H9 (cell line): Measurements from ENCODE around the gene GARRE1. TPM values are rescaled to one million over a fixed set of nuclear protein-coding genes. Genes with fewer than 3 reads are reported as not detected.

Experiments
- DNase-seq: peaks from one replicate; pipeline ENCODE4 v3.0.0-alpha.2; 2017
- H2AFZ ChIP-seq: one replicate; pipeline ENCODE4 v1.6.1; 2013; ENCODE audit warnings: mild to moderate bottlenecking, low read length, control low read depth, moderate library complexity
- H2AK5ac ChIP-seq: 2 replicates; pipeline ENCODE4 v1.6.1; 2013; ENCODE audit warnings: low read length, control low read depth, mixed read lengths; ENCODE audit not compliant: insufficient read length
- H2BK120ac ChIP-seq: one replicate; pipeline ENCODE4 v1.6.1; 2013; ENCODE audit warnings: low read depth, mild to moderate bottlenecking, low read length, control low read depth, inconsistent platforms; ENCODE audit not compliant: poor library complexity, severe bottlenecking
- H2BK12ac ChIP-seq: 2 replicates; pipeline ENCODE4 v1.6.1; 2013; ENCODE audit warnings: low read length, control low read depth, mixed read lengths, low read depth; ENCODE audit not compliant: insufficient read length
- H2BK15ac ChIP-seq: 2 replicates; pipeline ENCODE4 v1.6.1; 2013; ENCODE audit warnings: low read depth, low read length, control low read depth
- H2BK20ac ChIP-seq: one replicate; pipeline ENCODE4 v1.6.1; 2013; ENCODE audit warnings: low read depth, mild to moderate bottlenecking, low read length, control low read depth, inconsistent platforms; ENCODE audit not compliant: poor library complexity, severe bottlenecking
- H2BK5ac ChIP-seq: 2 replicates; pipeline ENCODE4 v1.6.1; 2013; ENCODE audit warnings: low read length, control low read depth, mixed read lengths; ENCODE audit not compliant: insufficient read length
- H3K14ac ChIP-seq: 2 replicates; pipeline ENCODE4 v1.6.1; 2013; ENCODE audit warnings: low read length, control low read depth; ENCODE audit not compliant: insufficient read depth
- H3K18ac ChIP-seq: 2 replicates; pipeline ENCODE4 v1.6.1; 2013; ENCODE audit warnings: low read depth, mild to moderate bottlenecking, mixed read lengths, low read length, control low read depth; ENCODE audit not compliant: insufficient read length
- H3K23ac ChIP-seq: 2 replicates; pipeline ENCODE4 v1.6.1; 2013; ENCODE audit warnings: low read length, control low read depth, mixed read lengths, low read depth; ENCODE audit not compliant: insufficient read length
- H3K23me2 ChIP-seq: 2 replicates; pipeline ENCODE4 v1.6.1; 2013; ENCODE audit warnings: low read depth, mild to moderate bottlenecking, mixed read lengths, low read length, control low read depth; ENCODE audit not compliant: insufficient read length, poor library complexity, severe bottlenecking
- H3K27ac ChIP-seq: 2 replicates; pipeline ENCODE4 v1.5.1; 2013; ENCODE audit warnings: low read length, control low read depth, mixed read lengths, low read depth; ENCODE audit not compliant: insufficient read length
- H3K27me3 ChIP-seq: 2 replicates; pipeline ENCODE4 v1.6.1; 2013; ENCODE audit warnings: low read length, control low read depth, inconsistent platforms; ENCODE audit not compliant: insufficient read depth
- H3K4ac ChIP-seq: 2 replicates; pipeline ENCODE4 v1.6.1; 2013; ENCODE audit warnings: low read depth, mild to moderate bottlenecking, control low read depth, inconsistent platforms, low read length, moderate library complexity
- H3K4me1 ChIP-seq: 2 replicates; pipeline ENCODE4 v1.6.1; 2013; ENCODE audit warnings: low read length, control low read depth, inconsistent platforms; ENCODE audit not compliant: insufficient read depth
- H3K4me2 ChIP-seq: 2 replicates; pipeline ENCODE4 v1.6.1; 2013; ENCODE audit warnings: low read length, control low read depth, mixed read lengths; ENCODE audit not compliant: insufficient read length, insufficient read depth
- H3K56ac ChIP-seq: 2 replicates; pipeline ENCODE4 v1.6.1; 2013; ENCODE audit warnings: low read depth, mild to moderate bottlenecking, mixed read lengths, low read length, control low read depth; ENCODE audit not compliant: insufficient read length
- H3K79me1 ChIP-seq: 2 replicates; pipeline ENCODE4 v1.6.1; 2013; ENCODE audit warnings: low read depth, mild to moderate bottlenecking, moderate library complexity, low read length, control low read depth, inconsistent platforms; ENCODE audit not compliant: insufficient read depth, poor library complexity, severe bottlenecking
- H3K79me2 ChIP-seq: 2 replicates; pipeline ENCODE4 v1.6.1; 2013; ENCODE audit warnings: low read length, control low read depth, inconsistent platforms; ENCODE audit not compliant: insufficient read depth
- H3K9ac ChIP-seq: 2 replicates; pipeline ENCODE4 v1.6.1; 2013; ENCODE audit warnings: low read length, control low read depth, mixed read lengths; ENCODE audit not compliant: insufficient read length; ENCODE audit errors: extremely low read depth
- H3K9me3 ChIP-seq: one replicate; pipeline ENCODE4 v1.6.1; 2013; ENCODE audit warnings: low read depth, low read length, inconsistent platforms; ENCODE audit not compliant: control insufficient read depth
- H3T11ph ChIP-seq: one replicate; pipeline ENCODE4 v1.6.1; 2013; ENCODE audit warnings: mild to moderate bottlenecking, low read length, control low read depth, inconsistent platforms
- H4K20me1 ChIP-seq: one replicate; pipeline ENCODE4 v1.6.1; 2013; ENCODE audit not compliant: control insufficient read depth, insufficient read length, insufficient read depth
- H4K5ac ChIP-seq: 2 replicates; pipeline ENCODE4 v1.6.1; 2013; ENCODE audit warnings: low read depth, mild to moderate bottlenecking, mixed read lengths, low read length, control low read depth; ENCODE audit not compliant: insufficient read length
- H4K8ac ChIP-seq: replicated peaks from 2 replicates; pipeline ENCODE4 v1.6.1; 2013; ENCODE audit warnings: low read length, control low read depth, mixed read lengths, low read depth; ENCODE audit not compliant: insufficient read length
- H4K91ac ChIP-seq: 2 replicates; pipeline ENCODE4 v1.6.1; 2013; ENCODE audit warnings: low read depth, mild to moderate bottlenecking, moderate library complexity, mixed read lengths, low read length, control low read depth; ENCODE audit not compliant: insufficient read length
- H3K27ac Mint-ChIP-seq, 3 experiments: 2 replicates in 2 of 3; 3 replicates in 1 of 3; pipeline ENCODE4 v1.8.0; 2020 to 2021; ENCODE audit warnings: mixed read lengths in 3 of 3, mild to moderate bottlenecking in 1 of 3, moderate library complexity in 1 of 3
- H3K27me3 Mint-ChIP-seq: 2 replicates; pipeline ENCODE4 v1.8.0; 2021; ENCODE audit warnings: low read depth, mild to moderate bottlenecking, moderate library complexity, mixed read lengths
- H3K36me3 Mint-ChIP-seq, 3 experiments: 2 replicates in 2 of 3; 3 replicates in 1 of 3; pipeline ENCODE4 v1.8.0; 2020 to 2021; ENCODE audit warnings: low read depth in 3 of 3, mixed read lengths in 3 of 3; ENCODE audit not compliant: insufficient read depth in 1 of 3
- H3K4me1 Mint-ChIP-seq, 2 experiments: 2 replicates each; pipeline ENCODE4 v1.8.0; 2020; ENCODE audit warnings: mixed read lengths in 2 of 2
- H3K4me3 Mint-ChIP-seq, 2 experiments: 2 replicates in 1 of 2; 3 replicates in 1 of 2; pipeline ENCODE4 v1.8.0; 2020 to 2021; ENCODE audit warnings: mild to moderate bottlenecking in 2 of 2, mixed read lengths in 2 of 2, moderate library complexity in 1 of 2
- H3K9me3 Mint-ChIP-seq, 2 experiments: 2 replicates in 1 of 2; 3 replicates in 1 of 2; pipeline ENCODE4 v1.8.0; 2020; ENCODE audit warnings: mild to moderate bottlenecking in 2 of 2, mixed read lengths in 2 of 2, moderate library complexity in 1 of 2
- CTCF ChIP-seq: fragments of 200-600 bp; sonication (generic); conservative IDR thresholded peaks from 3 replicates; pipeline ENCODE4 v1.8.0; 2021; ENCODE audit warnings: antibody characterized with exemption, mild to moderate bottlenecking
- total RNA-seq: library from RNA; stranded (reverse); gene quantifications from 2 replicates; pipeline ENCODE4 v1.2.1, GENCODE V29; 2021

Gene GARRE1
- total RNA-seq, 1 experiment from 2014 or later = 24.1 TPM

GRCh38 chr19:34295103-34295502 lies 40.7 kb downstream of the GARRE1 start:
- Histone ChIP-seq H3K4me1 (no peaks in the 10 kb centered on the region), H3K79me2 (no peaks in the 10 kb centered on the region), H3K14ac (no peak overlapping the region), H2BK5ac (no peak overlapping the region), H2BK120ac (no peak overlapping the region), H4K5ac (no peak overlapping the region), H4K20me1 (no peaks in the 10 kb centered on the region), H3T11ph (no peak overlapping the region), H3K23me2 (no peaks in the 10 kb centered on the region), H3K4me2 (no peak overlapping the region), H3K18ac (no peak overlapping the region), H3K4ac (no peak overlapping the region), H2BK20ac (no peak overlapping the region), H3K27me3 (no peaks in the 10 kb centered on the region), H3K9me3 (no peaks in the 10 kb centered on the region), H2BK12ac (no peak overlapping the region), H3K9ac (no peak overlapping the region), H2AFZ (no peak overlapping the region), H3K27ac (no peak overlapping the region), H4K8ac (no peak overlapping the region), H3K23ac (no peak overlapping the region), H2AK5ac (no peak overlapping the region), H4K91ac (no peak overlapping the region), H2BK15ac (no peak overlapping the region), H3K56ac (no peak overlapping the region), H3K79me1 (no peaks in the 10 kb centered on the region)
- no peak for DNase-seq
- no peak overlapping the region for H3K4me3 Mint-ChIP-seq
- no peaks in the 10 kb centered on the region for H3K9me3 Mint-ChIP-seq
- no peaks in the 10 kb centered on the region for H3K4me1 Mint-ChIP-seq
- H3K27me3 Mint-ChIP-seq = no peaks in the 10 kb centered on the region
- H3K27ac Mint-ChIP-seq = no peak overlapping the region
- peaks cover 0 to 6% (median 6%) of the 10 kb centered on the region in 3 experiments; a peak in 2 of 7 replicates for H3K36me3 Mint-ChIP-seq
- no peak for TF ChIP-seq CTCF
